HG02759 (cell line): ENCODE measurements around the gene CLASP2.

Source experiments
- ATAC-seq: cut with Tn5 transposase; IDR thresholded peaks from one replicate; pipeline ENCODE4 v1.9.1; 2021; ENCODE audit warnings: mild to moderate bottlenecking, moderate library complexity; ENCODE audit not compliant: unreplicated experiment

CLASP2 gene

GRCh38 chr3:33557279-33557678 is 160.8 kb downstream of the CLASP2 start:
- no peak for ATAC-seq

DNA sequence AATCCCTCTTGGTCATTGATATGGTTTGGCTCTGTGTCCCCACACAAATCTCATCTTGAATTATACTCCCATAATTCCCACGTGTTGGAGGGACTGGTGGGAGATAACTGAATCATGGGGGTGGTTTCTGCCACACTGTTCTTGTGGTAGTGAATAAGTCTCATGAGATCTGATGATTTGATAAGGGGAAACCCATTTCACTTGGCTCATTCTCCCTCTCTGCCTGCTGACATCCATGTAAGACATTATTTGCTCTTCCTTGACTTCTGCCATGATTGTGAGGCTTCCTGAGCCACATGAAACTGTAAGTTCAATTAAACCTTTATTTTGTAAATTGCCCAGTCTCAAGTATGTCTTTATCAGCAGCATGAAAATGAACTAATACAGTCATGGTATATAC is 171.0 kb downstream of the CLASP2 start:
- ATAC-seq = no peak

GRCh38 chr3:33544126-33544525 is 173.9 kb downstream of the CLASP2 start:
- no peak for ATAC-seq

DNA sequence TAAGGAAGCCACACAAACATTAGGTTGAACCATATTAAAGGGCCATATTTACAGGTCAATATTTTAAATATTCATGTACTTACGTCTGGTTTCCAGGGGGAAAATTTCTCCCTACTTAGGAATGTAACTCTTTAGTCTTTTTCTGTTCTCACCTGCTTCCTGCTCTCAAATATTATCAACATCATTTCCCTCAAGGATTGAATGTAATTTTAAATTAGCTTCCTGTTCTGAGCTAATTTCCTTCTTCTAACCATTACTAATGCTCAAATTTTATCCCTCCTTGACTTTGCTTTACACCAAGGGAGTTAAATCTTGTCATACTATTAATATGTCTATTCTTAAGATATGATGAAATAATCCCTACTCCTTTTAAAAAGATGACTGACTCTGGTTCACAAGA is 174.5 kb downstream of the CLASP2 start:
- no peak for ATAC-seq

GRCh38 chr3:33541918-33542317 is 176.1 kb downstream of the CLASP2 start:
- no peak for ATAC-seq

GRCh38 chr3:33538678-33539339 is 179.2 kb downstream of the CLASP2 start:
- ATAC-seq = no peak

DNA sequence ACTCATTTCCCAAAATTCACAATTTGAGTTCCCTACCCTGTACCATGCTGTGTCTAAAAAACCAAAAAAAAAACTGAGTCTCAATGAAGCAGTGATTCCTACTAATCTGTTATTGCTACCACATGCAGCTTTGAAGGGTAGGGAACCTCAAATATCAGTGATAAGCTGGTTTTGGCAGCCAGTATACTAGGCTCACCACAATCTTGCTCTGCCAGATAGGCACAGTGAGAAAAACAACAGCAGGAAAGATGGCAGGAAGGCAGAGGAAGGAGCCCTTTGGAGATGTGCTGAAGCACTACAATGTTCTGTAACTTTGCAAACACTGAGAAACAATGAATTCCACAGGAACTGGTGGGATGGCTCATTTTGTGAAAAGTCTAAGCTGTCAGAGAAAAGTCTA is 180.9 kb downstream of the CLASP2 start:
- no peak for ATAC-seq

GRCh38 chr3:33526787-33527186 is 191.3 kb downstream of the CLASP2 start:
- no peak for ATAC-seq

DNA sequence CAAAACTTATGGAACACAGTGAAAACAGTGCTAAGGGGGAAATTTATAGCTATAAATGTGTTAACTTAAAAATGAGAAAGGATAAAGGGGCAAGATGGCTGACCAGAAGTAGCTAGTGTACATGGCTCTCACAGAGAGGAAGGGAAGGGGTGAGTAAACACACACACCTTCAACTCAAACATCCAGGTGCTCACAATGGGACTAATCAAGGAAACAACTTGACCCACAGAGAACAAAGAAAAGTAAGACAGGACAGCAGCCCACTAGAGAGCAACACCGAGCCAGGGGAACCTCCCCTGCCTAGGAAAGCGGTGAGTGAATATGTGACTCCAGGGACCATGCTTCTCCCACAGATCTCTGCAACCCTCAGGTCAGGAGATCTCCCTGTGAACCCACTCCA is 192.8 kb downstream of the CLASP2 start:
- no peak for ATAC-seq

DNA sequence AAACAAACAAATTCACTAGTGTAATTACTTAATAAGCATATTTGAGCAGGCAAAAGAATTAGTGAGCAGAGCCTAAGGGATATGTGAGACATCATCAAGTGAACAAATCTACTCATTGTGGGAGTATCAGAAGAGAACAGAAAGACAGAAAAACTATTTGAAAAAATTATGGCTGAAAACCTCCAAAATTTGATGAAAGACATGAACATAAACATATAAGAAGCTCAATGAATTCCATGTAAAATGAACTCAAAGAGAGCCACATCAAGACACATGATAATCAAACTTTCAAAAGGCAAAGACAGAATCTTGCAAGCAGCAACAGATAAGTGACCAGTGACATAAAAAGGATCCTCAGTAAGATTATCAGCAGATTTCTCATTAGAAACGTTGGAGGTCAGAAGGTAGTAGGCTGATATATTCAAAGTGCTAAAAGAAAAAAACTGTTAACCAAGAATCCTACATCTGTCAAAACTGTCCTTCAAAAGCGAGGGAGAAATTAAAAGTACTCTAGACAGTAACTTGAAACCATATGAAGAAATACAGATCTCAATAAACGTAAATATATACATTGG is 194.9 kb downstream of the CLASP2 start:
- ATAC-seq = no peak

DNA sequence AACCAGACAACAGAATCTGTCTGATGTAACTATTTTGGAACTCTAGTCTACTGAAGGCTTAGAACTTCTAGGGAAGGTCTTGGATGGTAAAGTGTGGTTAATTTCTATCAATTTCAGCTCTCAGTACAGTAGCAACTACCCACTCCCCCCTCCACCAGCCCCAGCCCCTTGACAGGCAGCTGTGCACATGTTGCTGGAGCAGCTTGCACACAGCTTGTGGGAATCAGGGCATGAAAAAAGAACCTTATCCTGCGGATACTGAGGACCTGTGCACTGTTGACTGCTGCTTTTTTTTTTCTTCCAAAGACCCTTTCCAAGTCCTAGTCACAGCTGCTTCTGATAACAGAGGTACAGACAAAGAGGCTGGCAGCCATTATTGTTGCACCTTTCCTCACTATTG is 196.3 kb downstream of the CLASP2 start:
- no peak for ATAC-seq

GRCh38 chr3:33513262-33513863 is 204.7 kb downstream of the CLASP2 start:
- ATAC-seq = no peak

- ATAC-seq = no peak
These were observed 213.0 kb downstream of the CLASP2 start for GRCh38 chr3:33505027-33505426.

GRCh38 chr3:33496449-33496848 is 221.6 kb downstream of the CLASP2 start:
- ATAC-seq = no peak

GRCh38 chr3:33491721-33492120 is 226.3 kb downstream of the CLASP2 start:
- no peak for ATAC-seq

- ATAC-seq = no peak
These were observed 227.3 kb downstream of the CLASP2 start for GRCh38 chr3:33490641-33491241.

DNA sequence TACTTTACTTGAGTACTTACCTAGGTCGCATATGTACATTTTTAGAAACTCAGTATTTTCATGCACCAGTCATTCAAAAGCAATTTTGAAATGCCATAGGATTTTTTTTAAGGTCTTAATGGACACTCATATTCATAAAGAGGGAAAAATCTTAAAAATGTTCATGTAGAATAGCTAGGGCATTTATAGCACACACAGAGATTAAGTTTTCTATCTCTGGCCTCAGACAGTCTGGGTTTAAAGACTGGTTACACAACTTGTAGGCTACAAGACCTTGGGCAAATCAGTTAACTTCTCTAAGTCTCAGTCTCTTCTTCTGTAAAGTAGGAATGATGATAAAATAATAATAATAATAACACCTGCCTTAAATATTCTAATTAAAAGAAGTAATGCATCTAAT is 229.4 kb downstream of the CLASP2 start:
- ATAC-seq = no peak

- ATAC-seq = no peak
These were observed 229.8 kb downstream of the CLASP2 start for GRCh38 chr3:33488246-33488645.

GRCh38 chr3:33482111-33482521 is 235.9 kb downstream of the CLASP2 start:
- no peak for ATAC-seq

GRCh38 chr3:33474896-33475295 is 243.2 kb downstream of the CLASP2 start:
- no peak for ATAC-seq

DNA sequence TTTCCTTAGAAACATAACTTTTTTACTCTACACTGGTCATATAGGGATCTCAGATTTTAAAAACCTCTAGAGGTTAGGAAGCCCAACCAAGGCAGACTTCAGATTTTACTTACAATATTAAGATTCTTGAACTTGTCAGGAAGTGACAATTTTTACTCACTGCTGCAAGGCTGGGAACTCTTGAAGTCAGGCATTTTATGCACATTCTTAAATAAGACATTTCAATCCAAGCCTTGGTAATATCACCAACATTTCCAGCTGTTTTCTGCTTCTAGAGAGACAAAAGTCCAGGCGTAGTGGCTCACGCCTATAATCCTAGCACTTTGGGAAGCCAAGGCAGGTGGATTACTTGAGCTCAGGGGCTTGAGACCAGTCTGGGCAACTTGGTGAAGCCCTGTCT is 244.2 kb downstream of the CLASP2 start:
- ATAC-seq = no peak

GRCh38 chr3:33467786-33468185 is 250.3 kb downstream of the CLASP2 start:
- ATAC-seq = no peak
